NB4 (cell line): Measurements from ENCODE around the gene PNPLA7.

Source experiments
- DNase-seq: peaks from one replicate; pipeline ENCODE4 v3.0.0; 2010; ENCODE audit warnings: low read depth
- H3K4me3 ChIP-seq: one replicate; pipeline ENCODE4 v1.5.1; 2011; ENCODE audit warnings: mild to moderate bottlenecking, low read depth, low read length, moderate library complexity
- CTCF ChIP-seq: IDR thresholded peaks from one replicate; pipeline ENCODE4 v1.5.1; 2012; ENCODE audit warnings: low read depth, low read length
- MAX ChIP-seq: IDR thresholded peaks from 2 replicates; pipeline ENCODE4 v1.6.1; 2011; ENCODE audit warnings: low read depth, low read length
- MYC ChIP-seq: IDR thresholded peaks from 2 replicates; pipeline ENCODE4 v1.6.1; 2011; ENCODE audit warnings: low read depth, low read length
- POLR2A ChIP-seq: IDR thresholded peaks from 2 replicates; pipeline ENCODE4 v1.6.1; 2011; ENCODE audit warnings: mild to moderate bottlenecking; ENCODE audit not compliant: insufficient read length; ENCODE audit errors: extremely low read depth

PNPLA7 gene

GRCh38 chr9:137458194-137459151 lies 91.7 kb downstream of the PNPLA7 start:
- peak; percentile 39 for DNase-seq
- H3K4me3 ChIP-seq: peak overlapping the region; percentile 55

DNA sequence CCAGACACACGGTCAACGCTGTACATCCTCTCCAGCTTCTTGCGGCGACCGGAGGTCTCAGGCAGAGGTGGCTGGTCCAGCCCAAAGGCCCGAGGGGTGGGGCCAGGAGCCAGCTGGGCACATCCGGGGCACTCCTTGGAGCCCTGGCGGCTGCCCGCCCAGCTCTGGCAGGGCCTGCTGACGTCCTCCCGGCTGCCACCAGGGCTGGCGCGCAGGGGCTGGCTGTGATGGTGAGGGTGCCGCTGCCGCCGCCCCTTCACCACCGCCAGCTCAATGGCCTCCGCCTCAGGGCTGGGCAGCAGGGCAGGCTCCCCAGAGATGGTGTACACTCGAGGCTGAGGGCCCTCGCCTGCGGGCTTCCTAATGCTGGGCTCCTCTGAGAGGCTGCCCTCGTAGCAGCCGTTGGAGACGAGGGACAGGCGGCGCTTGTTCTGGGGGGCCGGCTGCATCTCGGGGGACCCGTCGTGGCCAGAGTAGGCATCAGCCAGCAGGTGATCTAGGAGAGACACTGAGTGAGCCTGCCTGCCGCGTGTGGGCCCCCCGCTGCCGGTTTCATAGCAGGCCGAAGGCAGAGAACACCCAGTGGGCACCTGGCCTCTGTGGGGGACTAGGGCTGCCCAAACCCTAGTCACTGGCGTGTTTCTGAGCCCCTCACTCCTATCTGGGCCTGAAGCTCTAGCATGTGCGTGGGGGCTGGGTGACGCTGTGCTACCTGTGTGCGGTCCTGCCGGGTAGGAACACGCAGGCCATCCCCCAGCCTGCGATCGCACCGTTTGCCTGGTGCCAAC lies 92.6 kb downstream of the PNPLA7 start:
- no peak for TF ChIP-seq POLR2A
- no peak for TF ChIP-seq MYC
- TF ChIP-seq MAX: no peak
- TF ChIP-seq CTCF: no peak
- H3K4me3 ChIP-seq: no peak overlapping the region
- DNase-seq: no peak

More at GRCh38 chr9:137458194-137459151, 91.7 kb downstream of the PNPLA7 start:
- no peak for TF ChIP-seq CTCF
- TF ChIP-seq MYC: no peak
- TF ChIP-seq MAX: no peak
- no peak for TF ChIP-seq POLR2A

DNA sequence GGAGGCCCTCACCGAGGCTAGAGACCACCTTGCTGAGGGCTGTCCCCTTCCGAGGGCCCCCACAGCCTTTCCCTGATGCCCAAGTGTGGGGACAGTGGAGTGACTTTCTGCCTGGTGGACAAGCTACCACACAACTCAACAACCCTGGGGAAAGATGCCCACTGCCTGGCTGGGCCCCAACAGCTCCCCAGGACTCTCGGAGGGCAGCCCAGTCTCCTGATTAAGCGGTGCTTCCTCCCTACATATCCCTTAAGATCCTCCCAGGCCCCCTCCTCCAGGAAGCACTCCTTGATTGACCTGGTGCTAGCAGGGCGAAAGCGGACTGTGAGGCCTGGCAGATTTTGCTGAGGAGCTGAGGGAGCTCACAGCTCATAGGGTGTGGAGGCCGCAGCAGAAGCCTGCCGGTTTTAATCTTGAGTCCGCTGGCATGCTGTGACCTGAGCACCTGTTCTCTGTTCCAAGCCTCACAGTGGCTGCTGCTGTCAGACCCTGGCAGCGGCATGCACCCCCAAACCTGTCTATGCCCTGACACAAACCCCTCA lies 93.3 kb downstream of the PNPLA7 start:
- DNase-seq: no peak
- TF ChIP-seq MAX (no peak), CTCF (no peak), POLR2A (no peak)
- no peak overlapping the region for H3K4me3 ChIP-seq

DNA sequence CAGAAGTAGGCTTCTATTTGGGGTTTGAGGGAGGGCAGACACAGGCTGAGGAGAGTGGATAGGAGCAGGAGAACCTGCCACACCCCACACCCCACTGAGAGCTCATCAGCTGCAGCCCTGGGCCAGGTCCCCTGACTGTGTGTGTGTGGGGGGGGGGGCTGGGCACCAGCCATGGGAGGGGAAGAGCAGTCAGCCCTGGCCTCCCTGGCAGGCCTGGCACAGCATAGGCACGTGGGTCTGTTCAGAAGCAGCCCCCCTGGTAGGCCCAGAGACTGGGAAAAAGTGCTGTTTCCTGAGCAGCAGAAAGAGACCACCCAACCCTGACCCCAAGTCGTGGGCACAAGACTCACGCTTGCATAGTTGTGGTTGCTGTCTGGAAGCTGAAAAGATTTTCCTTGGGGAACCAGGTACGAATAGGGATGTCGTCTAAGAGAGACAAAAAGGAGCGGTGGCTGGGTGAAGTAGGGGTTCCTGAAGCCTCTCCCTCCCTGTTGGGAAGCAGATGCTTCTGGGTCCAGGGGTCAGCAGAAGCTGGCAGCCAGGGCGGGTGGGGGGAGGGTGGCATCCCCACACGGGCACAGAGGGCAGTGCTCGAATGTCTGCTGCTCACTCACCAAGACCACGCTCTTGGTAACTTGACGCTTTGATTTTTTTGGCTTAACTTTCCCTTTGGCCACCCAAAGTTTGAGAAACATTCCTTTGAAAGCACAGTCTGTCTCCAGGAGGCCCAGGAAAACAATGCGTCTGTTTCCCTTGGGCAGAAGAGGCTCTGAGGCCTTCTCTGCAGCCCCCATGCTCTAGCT lies 93.9 kb downstream of the PNPLA7 start:
- TF ChIP-seq MYC (no peak), POLR2A (no peak), MAX (no peak), CTCF (no peak)
- DNase-seq: no peak
- H3K4me3 ChIP-seq: no peak overlapping the region

DNA sequence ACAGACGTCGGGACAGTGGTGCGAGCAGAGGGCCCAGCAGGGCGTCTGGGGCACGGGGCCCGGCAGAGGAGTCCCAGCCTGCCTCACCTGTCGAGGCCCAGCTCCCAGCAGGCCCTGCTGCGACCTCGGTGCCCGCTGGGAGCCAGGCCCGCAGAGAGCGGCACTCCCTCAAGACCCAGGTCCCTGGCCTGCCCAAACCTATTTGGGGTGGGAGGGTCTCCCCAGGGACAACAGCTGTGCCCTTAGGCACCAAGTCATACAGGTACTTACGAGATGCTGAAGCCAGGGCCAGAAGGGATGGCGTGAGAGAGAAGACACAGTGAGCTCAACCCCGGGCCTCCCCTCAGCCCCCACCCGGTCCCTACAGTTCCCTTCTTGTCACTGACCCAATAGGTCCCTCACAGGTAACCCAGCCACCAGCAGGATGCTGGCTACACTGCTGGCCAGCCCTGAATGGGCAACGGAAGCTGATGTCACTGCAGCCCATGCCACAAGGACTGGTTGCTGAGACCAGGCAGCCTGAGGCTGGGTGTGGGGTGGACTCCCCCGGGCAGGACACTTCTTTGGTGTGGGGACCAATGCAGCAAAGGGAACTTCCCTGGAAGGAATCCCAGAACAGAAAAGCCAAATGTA lies 94.7 kb downstream of the PNPLA7 start:
- no peak for DNase-seq
- no peak overlapping the region for H3K4me3 ChIP-seq
- TF ChIP-seq MAX: no peak
- no peak for TF ChIP-seq MYC
- TF ChIP-seq POLR2A: no peak
- TF ChIP-seq CTCF: no peak
